ACHN (cell line): ENCODE results near the gene FAM89B.

Source experiments
- DNase-seq: peaks from one replicate; pipeline ENCODE4 v3.0.0-alpha.2; 2015
- in situ Hi-C: cut with HindIII; loops from 2 replicates; pipeline ENCODE4 v1.10.0; 2017; ENCODE audit warnings: low sequenced_read_pairs, low pct_ligation_motif_present, low pct_unique_long_range_greater_than_20kb

Gene FAM89B

GRCh38 chr11:65538232-65538914, 34.0 kb upstream of the FAM89B start:
- DNase-seq = no peak
- in situ Hi-C loops = no loop called here

DNA sequence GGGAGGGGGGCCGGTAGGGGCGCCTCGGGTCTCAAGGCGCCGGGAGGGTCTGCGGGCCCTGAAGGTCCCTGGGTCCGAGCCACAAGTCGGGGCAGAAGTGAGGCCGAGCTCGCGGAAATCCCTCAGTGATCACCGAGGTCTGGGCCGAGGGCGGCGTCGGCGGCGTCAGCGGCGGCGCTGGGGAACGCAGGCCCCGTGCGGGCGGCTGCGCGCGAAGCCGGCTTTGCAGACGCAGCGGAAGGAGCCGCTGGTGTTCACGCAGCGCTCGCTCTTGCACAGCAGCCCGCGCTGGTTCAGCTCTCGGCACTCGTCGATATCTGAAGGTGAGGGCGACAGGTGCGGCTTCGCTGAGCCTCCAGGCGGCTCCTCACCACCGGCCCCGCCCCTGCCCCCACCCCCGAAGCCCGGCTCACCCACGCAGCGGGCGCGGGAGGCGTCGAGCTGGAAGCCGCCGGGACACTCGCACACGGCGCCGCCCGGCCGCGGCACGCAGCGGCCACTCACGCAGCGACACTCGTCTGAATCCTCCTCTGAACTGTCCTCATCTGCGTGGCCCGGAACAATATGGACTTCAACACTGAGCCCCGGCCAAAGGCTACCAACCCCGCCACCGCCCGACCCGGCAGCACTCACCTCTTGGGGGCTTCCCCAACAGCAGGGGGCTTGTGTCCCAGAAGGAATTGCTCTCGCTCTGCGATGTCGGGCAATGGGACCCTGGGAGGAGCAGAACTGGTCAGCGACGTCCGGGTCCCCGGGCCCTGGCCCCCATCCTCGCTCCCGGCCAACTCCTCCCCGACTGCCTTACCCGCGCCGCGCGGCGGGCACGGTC, 33.2 kb upstream of the FAM89B start:
- no peak for DNase-seq
- in situ Hi-C loops = no loop called here

DNA sequence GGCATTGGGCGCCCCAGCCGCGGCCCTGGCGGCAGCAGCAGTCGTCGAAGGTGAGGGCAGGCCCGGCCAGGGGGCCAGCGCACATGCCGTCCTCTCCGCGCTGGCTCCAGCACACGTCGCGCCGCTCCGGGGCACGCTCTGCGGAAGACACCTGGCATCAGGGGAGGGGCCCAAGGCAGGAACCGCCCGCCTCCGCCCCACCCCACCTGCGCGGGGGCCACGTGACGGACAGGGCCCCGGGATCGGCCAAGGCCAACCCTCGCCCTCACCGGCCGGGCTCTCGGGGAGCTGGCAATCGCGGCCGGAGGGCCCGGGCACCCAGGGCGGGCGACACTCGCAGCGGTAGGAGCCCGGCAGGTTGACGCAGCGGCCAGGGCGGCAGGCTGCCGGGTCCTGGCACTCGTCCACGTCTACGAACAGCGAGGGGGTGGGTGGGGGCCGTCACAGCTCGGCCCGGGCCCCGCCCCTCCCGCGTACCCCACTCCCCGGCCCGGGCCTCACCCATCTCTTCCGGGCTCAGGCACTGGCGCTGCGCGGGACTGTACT, 32.5 kb upstream of the FAM89B start:
- DNase-seq = no peak
- in situ Hi-C loops = no loop called here

DNA sequence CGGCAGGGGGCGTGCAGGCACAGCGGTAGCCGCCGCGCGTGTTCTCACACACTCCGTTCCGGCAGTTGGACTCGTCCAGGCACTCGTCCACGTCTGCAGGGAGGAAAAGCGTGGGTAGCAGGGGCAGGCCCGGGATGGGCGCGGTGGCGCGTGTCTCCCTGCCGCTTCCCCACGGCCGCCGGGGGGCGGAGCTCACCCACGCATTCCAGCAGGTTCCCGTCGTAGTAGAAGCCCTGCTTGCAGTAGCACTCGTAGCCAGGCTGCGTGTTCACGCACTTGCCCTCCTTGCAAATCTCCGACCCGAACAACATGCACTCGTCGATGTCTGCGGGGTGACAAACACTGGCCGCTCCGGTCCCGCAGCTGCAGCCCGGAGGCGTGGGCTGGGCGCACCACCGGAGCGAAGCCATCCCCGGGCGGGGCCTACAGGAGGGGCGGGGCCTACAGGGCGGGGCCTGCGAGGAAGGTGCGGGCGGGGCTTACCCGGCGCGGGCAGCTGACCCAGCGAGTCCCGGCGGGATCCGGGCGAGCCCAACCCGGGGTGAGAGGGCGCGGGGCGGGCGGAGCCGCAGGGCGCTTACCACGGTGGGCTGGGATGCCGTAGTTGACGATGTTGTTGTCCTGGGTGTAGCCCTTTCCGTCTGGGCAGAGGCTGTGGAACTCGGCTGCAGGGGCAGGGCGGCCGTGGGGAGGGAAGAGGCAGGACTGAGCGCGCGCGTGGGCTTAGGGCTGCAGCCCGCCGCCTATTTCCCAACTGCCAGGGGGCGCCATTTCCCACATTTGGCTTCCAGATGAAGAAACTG, 31.8 kb upstream of the FAM89B start:
- peak; percentile 79 for DNase-seq
- in situ Hi-C loops = no loop called here

GRCh38 chr11:65541093-65541982, 31.0 kb upstream of the FAM89B start:
- no peak for DNase-seq
- in situ Hi-C loops = no loop called here

DNA sequence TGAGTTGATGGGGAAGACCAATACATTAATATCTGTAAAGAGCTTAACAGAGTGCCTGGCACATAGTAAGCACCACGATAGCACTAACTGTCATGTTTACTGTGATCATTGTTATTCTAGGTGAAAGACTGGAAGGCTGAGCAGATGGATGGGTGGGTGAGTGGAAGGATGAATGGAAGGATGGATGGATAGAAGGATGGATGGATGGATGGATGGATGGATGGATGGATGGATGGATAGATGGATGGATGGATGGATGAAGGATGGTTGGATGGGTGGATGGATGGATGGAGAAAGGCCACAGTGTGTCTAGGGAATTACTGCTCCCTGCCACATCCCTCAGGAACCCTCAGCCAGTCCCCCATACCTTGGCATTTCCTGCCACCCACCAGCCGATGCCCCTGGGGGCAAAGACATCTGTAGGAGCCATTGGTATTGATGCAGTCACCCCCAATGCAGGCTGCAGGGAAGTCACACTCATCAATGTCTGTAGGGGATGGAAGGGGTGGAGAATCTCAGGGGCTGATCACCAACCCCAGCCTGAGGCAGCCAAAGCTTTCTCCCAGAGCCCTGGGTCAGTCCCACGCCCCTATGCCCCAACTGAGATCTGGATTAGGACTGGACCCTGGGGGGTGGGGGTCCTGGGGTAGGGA, 29.5 kb upstream of the FAM89B start:
- DNase-seq = no peak
- in situ Hi-C loops = no loop called here

DNA sequence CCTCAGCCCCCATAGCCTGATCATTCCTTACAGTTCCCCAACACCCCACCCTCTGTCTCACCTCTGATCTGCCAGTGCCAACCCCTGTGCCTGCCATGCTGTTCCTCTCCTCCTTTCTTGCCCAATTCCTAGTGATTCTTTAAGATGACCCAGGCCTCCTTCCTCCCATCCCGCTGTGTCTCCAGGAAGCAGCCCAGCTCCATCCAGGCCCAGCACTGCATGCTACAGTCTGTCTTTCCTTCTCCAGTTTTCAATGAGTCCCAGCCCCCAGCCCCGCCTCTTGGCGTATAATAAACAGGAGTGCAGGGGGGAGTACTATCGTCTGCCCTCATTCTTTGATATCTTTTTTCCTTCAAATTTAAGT, 26.5 kb upstream of the FAM89B start:
- in situ Hi-C loops = no loop called here
- no peak for DNase-seq

- peak; percentile 33 for DNase-seq
- in situ Hi-C loops = no loop called here
Measured at GRCh38 chr11:65546217-65546958, 25.9 kb upstream of the FAM89B start.

- DNase-seq = no peak
- in situ Hi-C loops = no loop called here
Measured at GRCh38 chr11:65547446-65548125, 24.8 kb upstream of the FAM89B start.

DNA sequence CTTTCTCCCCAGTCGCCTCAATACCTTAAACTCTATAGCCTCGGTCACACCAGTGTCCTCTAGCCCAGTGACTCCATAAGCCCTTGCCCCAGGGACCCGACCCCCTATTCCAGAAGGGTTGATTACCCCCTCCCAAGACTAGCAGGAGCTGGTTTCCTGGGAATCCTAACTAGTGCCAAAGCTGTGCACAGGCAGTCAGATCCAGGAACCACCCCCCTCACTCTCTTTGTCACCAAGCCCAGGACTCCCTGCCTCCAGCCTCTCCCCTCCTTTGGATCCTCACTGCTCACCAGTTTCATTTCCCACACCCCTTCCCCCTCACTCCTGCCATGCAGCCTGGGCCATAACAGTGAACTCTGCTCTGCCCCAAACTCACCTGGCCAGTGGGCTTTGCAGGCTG, 23.9 kb upstream of the FAM89B start:
- no peak for DNase-seq
- in situ Hi-C loops = no loop called here

- in situ Hi-C loops = no loop called here
- no peak for DNase-seq
Measured at GRCh38 chr11:65549096-65549495, 23.2 kb upstream of the FAM89B start.

- DNase-seq = peak; percentile 54
- in situ Hi-C loops = no loop called here
Measured at GRCh38 chr11:65551572-65552387, 20.6 kb upstream of the FAM89B start.

GRCh38 chr11:65552388-65552951, 19.9 kb upstream of the FAM89B start:
- DNase-seq = no peak
- in situ Hi-C loops = no loop called here

DNA sequence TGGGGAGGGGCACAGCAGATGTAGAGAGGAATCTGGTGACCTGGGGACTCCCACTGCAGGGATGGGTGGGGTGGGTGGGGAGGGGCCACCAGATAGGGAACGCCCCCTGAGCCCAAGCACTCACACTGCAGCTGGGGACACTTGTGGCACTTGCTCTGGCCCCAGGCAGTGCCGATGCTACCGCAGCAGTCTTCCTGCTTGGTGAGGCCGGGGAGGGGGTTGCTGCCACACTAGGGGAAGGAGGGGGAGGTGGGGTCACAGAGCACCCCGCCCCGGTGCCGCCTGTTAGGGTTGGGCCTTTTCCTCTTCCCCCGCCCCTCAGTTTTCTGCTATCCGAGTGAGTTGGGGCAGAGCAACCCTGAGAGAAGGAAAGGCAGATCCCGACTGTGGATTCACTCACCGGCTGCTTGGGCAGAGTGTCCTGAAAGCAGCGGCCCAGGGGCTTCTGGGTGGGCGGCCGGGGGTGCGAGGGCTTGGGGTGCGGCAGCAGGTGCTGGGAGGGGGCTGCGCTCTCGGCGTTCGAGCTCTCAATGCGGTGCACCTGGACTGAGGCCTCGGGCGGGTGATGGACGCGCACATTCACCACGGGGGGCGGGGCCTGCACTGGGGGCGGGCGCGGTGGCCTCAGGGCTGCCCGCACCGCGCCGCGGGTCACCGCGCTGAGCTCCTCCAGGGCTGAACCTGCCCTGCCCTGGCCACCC, 18.9 kb upstream of the FAM89B start:
- no peak for DNase-seq
- in situ Hi-C loops = no loop called here
